ENCODE results near the gene SLC45A1.

GRCh38 chr1:8378178-8378577, 60.3 kb downstream of the SLC45A1 start:
- TF ChIP-seq NCOR1 (IDR thresholded peaks at IDR 0.05): no peak
- no peak for TF ChIP-seq FOXM1 (IDR thresholded peaks at IDR 0.05; ENCODE audit: low read depth)
- TF ChIP-seq FOXM1 (CRISPR knock-in tag; IDR thresholded peaks at IDR 0.05; ENCODE audit: low read depth): no peak
- no peak for TF ChIP-seq ZNF318 (IDR thresholded peaks at IDR 0.05; ENCODE audit: borderline replicate concordance in 1 of 2, low read depth in 1 of 2)
- TF ChIP-seq FOSL1 (tag; conservative IDR thresholded peaks at IDR 0.05): no peak
- no peak for TF ChIP-seq MAX (CRISPR knock-in tag; IDR thresholded peaks at IDR 0.05)
- TF ChIP-seq CTCF (IDR thresholded peaks at IDR 0.05 in 2 of 3, conservative IDR thresholded peaks at IDR 0.05 in 1 of 3; ENCODE audit: insufficient read depth in 2 of 3, low read depth in 1 of 3, low read length in 3 of 3): no peak
- TF ChIP-seq RFX5 (IDR thresholded peaks at IDR 0.05; ENCODE audit: low read depth, low read length): no peak
- no peak for TF ChIP-seq TBP (optimal IDR thresholded peaks at IDR 0.05; ENCODE audit: low read depth, low read length)
- TF ChIP-seq ETV6 (IDR thresholded peaks at IDR 0.05; ENCODE audit: borderline replicate concordance in 1 of 2, low read depth in 2 of 2, low read length in 1 of 2): no peak
- TF ChIP-seq ETV6 (CRISPR knock-in tag; IDR thresholded peaks at IDR 0.05; ENCODE audit: borderline replicate concordance): no peak
- no peak for TF ChIP-seq MAFG (tag; conservative IDR thresholded peaks at IDR 0.05)
- TF ChIP-seq ATF2 (CRISPR knock-in tag; IDR thresholded peaks at IDR 0.05): no peak

All from K562 (cell line).